Left ventricle myocardium superior (tissue), 1 donor: ENCODE measurements around the gene SHCBP1L. TPM values are rescaled to one million over a fixed set of nuclear protein-coding genes. Genes with fewer than 3 reads are reported as not detected.
"Not testable (repeated sequence)": the region's sequence is repeated elsewhere in the genome, so short reads cannot be mapped to it uniquely, and the experiment has no call there.

Experiments used
- ATAC-seq: fragments of 200-7000 bp; cut with Tn5 transposase; one replicate; pipeline ENCODE4 v1.9.1; 2020; ENCODE audit warnings: mild to moderate bottlenecking, moderate library complexity
- DNase-seq: peaks from one replicate; pipeline ENCODE4 v3.0.0-alpha.2; 2020
- intact Hi-C: fragments of 100-400 bp; cut with micrococcal nuclease; formaldehyde crosslinking; loops from one replicate; pipeline ENCODE4 v1.11.0; 2022
- total RNA-seq: library from RNA; stranded (reverse); fragmentation: NEBNext Ultra II Directional; extraction: Animal tissue kit (Norgen Biotek cat#: 25700); gene quantifications from one replicate; pipeline ENCODE4 v1.2.1, GENCODE V29; 2021
- donor health status: DM: no; HTN: yes; CAD: no; lungs with severe emphysema.

Gene SHCBP1L
- total RNA-seq, 1 donor from 2014 or later: not detected

GRCh38 chr1:182968836-182969734, 16.1 kb upstream of the SHCBP1L start:
- intact Hi-C loops: loop anchor here (10.0 kb wide), 1 partner anchor 256 kb away; no protein-coding TSS in a partner anchor
- ATAC-seq (no peak), DNase-seq (no peak)

DNA sequence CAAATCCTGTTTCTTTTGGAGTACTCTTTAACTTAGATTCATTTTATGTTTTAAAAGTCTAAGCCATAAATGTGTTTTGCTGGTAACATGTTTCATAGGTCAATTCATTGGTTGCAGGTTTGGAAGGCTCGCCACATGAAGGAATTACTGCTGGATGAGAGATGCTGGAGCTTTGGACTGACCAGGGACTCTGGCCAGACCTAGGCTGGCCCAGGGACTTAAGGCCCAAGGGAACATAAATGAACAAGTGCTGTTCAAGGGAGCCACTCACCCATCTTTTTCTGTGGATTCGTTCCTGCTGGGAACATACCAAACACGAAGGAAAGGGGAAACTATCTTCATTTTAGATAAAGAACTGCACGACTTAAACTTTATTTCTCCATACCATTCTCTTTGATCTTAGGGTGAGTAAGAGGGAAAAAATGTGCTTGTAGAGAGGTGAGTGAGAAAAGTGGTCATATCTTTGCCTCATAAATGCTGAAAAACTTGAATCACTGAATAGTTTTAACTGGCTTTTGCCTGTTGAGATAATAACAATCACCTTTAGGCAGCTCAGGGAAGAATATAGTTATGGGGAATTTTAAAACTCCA, 15.3 kb upstream of the SHCBP1L start:
- DNase-seq (no peak), ATAC-seq (no peak)
- intact Hi-C loops: loop anchor here (10.0 kb wide), 1 partner anchor 257 kb away; no protein-coding TSS in a partner anchor

DNA sequence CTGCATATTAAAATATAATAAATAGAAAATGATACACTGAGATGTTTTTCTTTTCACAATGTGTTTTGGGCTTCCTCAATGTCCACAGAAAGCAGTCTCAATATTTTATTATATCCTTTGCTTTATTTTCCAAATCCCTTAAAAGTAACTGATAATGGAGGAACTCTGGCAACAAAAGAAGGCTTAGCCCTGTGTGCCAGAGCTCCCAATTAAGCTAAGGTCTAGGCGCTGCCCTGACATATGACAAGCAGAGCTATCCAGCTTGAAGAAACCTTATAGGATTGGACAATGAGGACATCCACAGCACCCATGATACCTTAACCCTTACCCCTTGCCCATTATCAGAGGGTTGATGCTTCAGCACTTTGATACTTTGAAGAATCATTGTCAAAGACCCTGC, 12.9 kb upstream of the SHCBP1L start:
- intact Hi-C loops: loop anchor here (10.0 kb wide), 1 partner anchor 259 kb away; no protein-coding TSS in a partner anchor
- ATAC-seq: no peak
- no peak for DNase-seq

DNA sequence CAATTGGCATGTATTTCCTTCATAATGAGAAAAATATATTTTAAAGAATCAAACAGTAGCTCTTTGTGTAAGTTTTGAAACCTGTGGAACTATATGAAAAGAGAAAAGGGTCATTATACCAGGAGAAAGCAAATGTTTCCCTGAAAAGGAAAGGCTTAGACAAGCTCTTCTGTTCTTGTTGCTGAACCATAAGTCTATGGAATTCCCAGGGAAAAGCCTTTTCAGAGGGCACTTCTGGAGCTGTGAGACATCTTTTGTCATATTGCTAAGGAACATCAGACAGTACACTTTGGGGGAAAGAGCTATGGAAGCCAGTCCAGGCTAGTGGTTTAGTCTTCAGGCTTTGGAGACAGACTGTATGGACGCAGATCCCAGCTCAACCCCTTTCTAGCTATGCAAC, 12.1 kb upstream of the SHCBP1L start:
- DNase-seq (no peak), ATAC-seq (no peak)
- intact Hi-C loops: loop anchor here (10.0 kb wide), 1 partner anchor 260 kb away; no protein-coding TSS in a partner anchor

- intact Hi-C loops: loop anchor here (10.0 kb wide), 1 partner anchor 262 kb away; no protein-coding TSS in a partner anchor
- ATAC-seq: peak; percentile 100
- DNase-seq: peak; percentile 85
Observed at GRCh38 chr1:182962554-182963115, 9.7 kb upstream of the SHCBP1L start.

DNA sequence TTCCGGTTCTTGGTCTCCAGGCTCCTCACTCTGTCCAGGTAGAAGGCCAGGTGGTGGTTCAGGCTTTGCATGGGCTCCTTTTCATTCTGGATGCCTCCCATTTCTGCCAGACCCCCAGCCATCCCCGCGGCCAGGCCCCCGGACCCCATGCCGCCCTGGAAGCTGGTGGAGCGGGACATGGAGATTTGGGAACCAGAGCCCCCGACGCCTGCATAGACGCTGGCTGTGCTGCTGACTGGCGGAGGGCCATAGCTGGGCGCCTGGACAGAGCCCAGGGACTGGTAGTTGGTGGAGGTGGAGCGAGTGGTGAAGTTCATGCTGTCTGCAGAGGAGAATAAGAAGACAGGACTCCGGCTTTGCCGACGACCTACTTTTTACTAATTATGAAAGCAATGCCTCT, 7.1 kb upstream of the SHCBP1L start:
- DNase-seq (no peak), ATAC-seq (no peak)
- intact Hi-C loops: loop anchor here (10.0 kb wide), 1 partner anchor 265 kb away; no protein-coding TSS in a partner anchor

DNA sequence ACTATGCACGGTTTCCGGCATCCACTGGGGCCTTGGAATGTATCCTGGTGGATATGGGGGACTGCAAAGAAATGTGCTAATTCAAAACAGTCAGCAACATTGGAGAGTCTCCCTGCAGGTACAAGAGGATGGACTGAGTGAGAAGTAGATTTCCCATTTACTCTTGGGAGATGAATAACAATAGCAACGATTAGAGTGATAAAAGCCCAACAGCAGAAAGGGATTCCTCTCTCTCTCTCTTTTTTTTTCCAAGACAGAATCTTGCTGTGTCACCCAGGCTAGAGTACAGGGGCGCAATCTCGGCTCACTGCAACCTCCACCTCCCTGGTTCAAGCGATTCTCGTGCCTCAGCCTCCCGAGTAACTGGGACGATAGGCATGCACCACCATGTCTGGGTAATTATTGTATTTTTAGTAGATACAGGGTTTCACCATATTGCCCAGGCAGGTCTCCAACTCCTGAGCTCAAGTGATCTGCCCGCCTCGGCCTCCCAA, 5.0 kb upstream of the SHCBP1L start:
- intact Hi-C loops: no loop called here
- no peak for DNase-seq
- ATAC-seq: no peak

DNA sequence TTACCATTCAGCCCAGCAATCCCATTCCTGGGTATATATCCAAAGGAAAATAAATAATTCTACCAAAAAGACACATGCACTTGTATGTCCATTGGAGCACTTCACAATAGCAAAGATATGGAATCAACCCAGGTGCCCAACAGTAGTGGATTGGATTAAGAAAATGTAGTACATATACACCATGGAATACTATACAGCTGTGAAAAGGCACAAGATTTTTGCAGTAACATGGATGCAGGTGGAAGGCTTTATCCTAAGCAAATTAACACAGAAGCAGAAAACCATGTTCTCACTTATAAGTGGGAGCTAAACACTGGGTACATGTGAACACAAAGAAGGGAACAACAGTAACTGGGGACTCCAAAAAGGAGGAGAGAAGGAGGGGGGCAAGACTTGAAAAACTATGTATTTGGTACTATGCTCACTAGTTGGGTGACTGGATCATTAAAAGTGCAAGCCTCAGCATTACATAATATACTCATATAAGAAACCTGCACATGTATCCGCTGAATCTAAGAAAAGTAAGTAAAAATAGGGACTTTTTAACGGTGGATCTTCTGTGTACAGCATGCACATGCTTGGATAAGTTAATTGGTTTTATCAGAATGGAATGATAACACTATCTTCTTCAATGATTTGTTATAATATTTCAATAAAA, 3.9 kb upstream of the SHCBP1L start:
- no peak for DNase-seq
- ATAC-seq: no peak
- intact Hi-C loops: no loop called here

DNA sequence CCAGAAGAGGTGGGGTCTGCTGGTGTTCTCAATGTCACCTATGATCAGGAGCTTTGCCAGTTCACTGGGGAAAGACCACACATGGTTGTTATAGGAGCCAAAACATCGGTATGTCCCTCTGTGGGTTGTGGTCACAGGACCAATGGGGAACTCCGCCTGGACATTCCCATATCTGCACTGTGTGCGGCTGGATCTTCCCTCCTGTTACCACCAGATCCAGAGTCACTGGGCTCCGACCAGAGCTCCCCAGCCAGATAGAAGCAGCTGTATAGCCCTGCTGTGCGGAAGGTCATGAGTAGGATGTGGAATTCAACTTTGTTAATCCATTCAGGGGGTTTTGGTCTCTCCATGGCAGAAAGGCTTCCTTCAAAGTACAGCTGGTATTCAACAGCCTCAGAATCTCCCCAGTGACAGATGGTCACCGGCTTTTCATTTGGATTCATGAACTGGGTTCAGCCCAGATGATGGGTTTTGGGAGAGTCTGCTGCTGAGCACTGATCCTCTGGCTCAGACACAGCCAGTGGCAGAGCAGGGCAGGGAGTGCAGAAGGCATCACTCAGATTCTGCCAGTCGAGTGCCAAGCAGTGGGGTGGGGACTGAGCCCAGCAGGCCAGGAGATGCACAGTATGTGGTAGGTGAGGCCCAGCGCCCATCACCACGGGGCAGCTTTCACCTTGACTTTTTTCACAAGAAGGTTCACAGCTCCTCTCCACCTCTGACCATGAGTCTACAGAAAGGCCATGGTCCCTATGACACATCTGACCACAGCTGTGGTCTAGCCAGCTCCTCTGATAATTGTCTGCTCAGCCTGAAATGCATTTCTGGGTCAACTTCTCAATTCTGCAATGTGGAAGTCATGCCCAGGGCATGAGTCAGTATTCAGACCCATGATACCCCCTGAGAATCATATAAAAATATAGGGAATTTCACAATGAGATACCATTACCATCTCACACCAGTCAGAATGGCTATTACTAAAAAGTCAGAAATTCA, 2.9 kb upstream of the SHCBP1L start:
- ATAC-seq: peak; percentile 65
- intact Hi-C loops: no loop called here

GRCh38 chr1:182953826-182954225, 860 bp upstream of the SHCBP1L start:
- ATAC-seq (no peak), DNase-seq (no peak)
- intact Hi-C loops: no loop called here

More for the DNA sequence above, 2.9 kb upstream of the SHCBP1L start:
- DNase-seq: no peak

GRCh38 chr1:182943336-182943735, 9.6 kb downstream of the SHCBP1L start:
- DNase-seq, intact Hi-C loops: not testable (repeated sequence)

GRCh38 chr1:182942145-182942544, 10.8 kb downstream of the SHCBP1L start:
- DNase-seq, ATAC-seq, intact Hi-C loops: not testable (repeated sequence)

More at GRCh38 chr1:182943336-182943735, 9.6 kb downstream of the SHCBP1L start:
- not testable (repeated sequence) for ATAC-seq

GRCh38 chr1:182939413-182939812, 13.6 kb downstream of the SHCBP1L start:
- ATAC-seq: no peak
- intact Hi-C loops: no loop called here
- DNase-seq: no peak

- no peak for DNase-seq
- ATAC-seq: no peak
- intact Hi-C loops: no loop called here
Observed at GRCh38 chr1:182935716-182936115, 17.2 kb downstream of the SHCBP1L start.

GRCh38 chr1:182930985-182931384, 22.0 kb downstream of the SHCBP1L start:
- intact Hi-C loops: no loop called here
- DNase-seq: no peak
- no peak for ATAC-seq

DNA sequence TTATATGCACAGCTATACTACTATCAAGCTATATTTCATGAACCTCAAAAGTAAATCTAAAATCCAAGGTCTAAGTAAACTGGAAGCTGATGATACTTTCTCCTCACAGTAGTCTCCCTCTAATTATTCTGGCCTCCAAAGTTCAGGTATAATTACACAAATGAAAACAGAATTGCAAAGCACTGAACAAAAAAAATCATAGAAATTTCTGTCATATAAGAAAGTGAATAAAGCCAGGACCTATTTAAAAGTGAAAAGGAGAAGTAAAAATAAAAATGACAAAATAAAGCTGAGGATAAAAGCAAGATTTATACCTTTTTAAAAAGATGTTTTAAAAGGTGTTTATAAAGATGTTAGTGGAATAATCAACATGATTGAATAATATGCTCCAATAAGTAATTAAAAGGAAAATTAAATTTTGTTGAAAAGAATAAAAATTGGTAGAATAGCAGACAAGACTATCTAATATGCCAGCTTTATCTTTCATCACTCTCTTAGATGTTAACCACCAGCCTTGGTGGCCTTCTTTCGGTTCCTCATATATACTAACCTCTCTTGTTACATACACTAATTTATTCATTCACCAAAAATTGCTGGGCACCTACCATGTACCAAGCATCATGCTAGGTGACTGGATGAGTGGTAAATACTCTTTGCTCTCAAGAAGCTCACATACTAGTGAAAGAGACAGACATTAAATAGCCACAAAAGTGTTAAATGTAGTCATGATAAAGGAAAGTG, 25.1 kb downstream of the SHCBP1L start:
- intact Hi-C loops: no loop called here
- ATAC-seq: no peak
- DNase-seq: no peak

DNA sequence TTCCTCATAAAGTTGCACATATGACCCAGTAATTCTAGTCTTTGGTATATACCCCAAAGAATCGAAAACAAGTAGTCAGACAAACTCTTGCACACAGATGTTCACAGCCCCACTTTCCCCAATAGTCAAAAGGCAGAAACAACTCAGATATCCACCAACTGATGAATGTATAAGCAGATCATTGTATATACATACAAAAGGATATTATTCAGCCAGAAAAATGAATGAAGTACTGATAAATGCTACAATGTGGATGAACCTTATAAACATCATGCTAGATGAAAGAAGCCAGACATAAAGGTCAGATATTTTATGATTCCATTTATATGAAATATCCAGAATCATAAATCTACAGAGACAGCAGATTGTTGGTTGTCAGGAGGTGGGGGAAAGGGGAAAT, 27.3 kb downstream of the SHCBP1L start:
- intact Hi-C loops: no loop called here
- DNase-seq (no peak), ATAC-seq (no peak)
